Panc1 (cell line): ENCODE data around the gene KLHL30.

ENCODE experiments used
- CTCF ChIP-seq: fragments of 450-650 bp; IDR thresholded peaks from 2 replicates; pipeline ENCODE4 v1.5.1; 2017; ENCODE audit warnings: mild to moderate bottlenecking
- POLR2AphosphoS5 ChIP-seq: IDR thresholded peaks from 2 replicates; pipeline ENCODE4 v1.6.1; 2012; ENCODE audit warnings: mild to moderate bottlenecking, low read depth, low read length, moderate library complexity

GRCh38 chr2:238099714-238100048, 38.8 kb upstream of the KLHL30 start:
- TF ChIP-seq CTCF (no peak), POLR2AphosphoS5 (no peak)
